NCI-H510A (cell line): ENCODE data around the gene C11orf16.
"Not testable (repeated sequence)": the region's sequence is repeated elsewhere in the genome, so short reads cannot be mapped to it uniquely, and the experiment has no call there.

Source experiments
- DNase-seq: peaks from one replicate; lab custom pipeline; 2025; lab: John Stamatoyannopoulos, UW

Gene C11orf16

DNA sequence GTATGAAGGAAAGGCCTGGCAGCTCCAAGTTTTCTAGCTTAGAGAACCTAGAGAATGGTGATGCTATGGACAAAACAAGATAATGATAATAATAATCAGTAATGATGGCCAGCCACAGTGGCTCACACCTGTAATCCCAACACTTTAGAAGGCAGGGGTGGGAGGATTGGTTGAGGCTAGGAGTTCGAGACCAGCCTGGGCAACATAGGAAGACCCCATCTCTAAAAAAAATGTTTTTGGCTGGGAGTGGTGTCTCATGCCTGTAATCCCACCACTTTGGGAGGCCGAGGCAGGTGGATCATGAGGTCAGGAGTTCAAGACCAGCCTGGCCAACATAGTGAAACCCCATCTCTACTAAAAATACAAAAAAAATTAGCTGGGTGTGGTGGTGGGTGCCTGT is 3.0 kb upstream of the C11orf16 start:
- not testable (repeated sequence) for DNase-seq

DNA sequence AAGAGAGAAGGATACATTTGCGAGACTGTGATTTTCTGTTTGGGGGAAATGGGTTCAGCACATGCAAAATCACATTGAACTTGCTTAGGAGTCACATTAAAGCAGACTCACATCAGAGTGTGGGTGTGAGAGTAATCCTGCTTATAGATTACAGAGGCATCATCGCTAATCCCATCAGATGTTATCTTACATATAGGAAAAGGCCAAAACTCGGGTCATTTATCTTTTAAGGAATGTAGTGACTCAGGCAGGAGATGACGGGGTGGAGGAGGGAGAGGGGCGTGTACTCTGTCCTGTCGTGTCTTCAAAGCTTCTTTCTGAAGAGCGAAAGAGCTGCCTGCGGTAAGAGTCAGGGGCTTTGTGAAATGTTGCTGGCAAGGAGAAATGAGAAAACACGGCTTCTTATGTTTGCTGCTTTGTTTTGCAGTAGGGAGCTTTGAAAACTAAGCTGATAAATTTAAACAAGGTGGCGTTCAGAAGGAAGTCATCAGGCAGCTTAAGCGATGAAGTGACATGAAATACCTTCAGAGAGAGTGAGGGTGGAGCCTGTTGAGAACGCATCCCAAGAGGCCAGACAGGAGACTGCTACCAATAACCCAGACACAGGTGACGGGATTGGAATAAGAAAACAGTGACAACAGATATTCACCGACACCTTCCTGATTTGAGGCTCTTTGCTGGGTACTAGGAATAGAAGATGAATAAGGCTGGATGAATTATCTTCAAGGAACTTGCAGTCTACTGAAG is 2.2 kb upstream of the C11orf16 start:
- DNase-seq: no peak

DNA sequence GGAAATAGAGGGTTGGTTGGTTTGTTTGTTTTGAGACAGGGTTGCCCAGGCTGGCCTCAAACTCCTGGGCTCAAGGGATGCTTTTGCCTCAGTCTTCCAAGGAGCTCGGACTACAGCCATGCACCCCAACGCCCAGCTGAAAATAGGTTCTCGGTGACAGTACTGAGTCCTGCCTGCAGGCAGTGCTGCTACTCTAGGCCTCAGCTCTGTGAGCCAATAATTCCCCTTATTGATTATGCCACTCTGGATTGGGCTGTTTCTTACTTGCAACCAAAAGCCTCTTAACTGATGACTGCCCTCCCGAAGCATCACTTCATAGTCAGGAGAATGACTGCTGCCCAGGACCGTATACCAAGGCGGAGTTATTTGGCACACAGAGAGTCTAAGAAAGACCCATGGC is 1.2 kb upstream of the C11orf16 start:
- no peak for DNase-seq

DNA sequence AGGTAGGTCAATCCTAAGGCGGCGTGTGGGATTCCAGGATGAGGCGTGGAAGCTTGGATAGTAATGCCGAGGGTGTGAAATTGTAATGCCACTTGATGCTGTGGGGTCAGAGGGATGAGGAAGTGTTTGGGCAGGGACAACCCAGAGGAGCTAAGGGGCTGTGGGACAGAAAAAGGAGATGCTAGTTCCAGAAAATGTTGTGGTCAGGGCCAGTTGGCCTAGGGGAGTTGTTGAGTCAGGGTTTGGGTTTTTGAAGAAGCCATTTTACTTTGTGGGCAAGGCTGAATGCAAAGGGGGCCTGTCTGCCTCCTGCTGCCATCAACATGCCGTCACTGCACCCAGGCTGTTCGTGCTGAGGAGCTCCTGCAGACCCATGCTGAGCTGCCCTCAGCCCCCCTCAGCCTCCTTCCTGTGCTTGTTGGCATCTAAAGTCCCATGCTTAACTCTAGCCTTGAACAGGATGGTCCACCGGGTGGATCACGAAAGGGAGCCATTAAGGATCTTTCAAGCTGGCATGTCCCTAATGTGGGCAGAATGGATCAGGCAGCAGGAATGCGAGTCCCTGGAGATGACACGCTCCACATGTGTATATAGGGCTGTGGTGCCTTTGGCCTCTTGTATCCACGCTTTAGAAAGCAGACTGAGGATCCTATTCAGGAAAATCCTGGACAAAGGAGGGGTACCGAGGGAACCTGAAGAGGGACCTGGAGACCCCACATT is 2.1 kb downstream of the C11orf16 start:
- no peak for DNase-seq

DNA sequence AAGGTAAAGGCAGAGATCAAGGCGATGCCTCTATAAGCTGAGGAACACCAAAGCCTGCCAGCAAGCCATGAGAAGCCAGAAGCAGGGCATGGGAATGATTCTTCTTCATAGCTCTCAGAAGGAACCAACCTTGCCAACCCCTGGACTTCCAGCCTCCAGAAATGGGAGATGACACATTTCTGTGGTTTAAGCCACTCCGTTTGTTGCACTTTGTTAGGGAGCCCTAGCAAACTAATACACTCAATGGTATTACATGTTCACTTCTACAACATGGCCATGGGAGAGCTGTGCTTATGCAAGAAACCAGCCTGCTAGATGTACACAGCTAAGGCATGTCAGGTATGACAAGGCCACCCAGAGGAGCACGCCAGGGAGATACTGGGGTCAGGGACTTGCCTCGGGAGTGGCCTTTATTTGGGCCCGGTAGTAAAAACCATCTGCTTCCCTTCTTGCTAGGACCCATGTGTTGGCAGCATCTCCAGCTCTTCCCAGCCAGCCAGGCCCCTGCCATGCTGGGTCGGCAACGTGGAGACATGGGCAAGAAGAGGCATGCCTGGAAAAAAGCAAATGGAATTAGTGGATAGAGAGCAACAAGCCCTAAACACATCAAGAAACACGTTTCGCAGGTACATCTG is 3.6 kb downstream of the C11orf16 start:
- no peak for DNase-seq

DNA sequence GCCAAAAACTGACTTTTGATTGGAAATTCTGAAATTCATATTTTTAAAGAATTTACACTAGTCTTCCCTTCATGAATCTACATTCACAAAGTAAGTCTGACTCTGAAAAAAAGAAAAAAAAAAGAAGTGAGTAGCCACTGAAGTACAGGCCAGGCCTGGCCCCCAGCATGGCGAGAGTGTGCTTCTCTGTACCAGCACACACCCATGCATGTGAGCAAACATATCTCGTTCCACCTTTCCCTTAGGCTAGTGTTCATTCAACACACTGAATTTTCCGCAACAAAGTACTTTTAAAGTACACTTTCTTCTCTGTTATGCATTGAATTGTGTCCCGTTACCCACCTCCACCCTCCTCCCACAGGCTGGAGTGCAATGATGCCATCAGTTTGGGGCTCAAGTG is 4.5 kb downstream of the C11orf16 start:
- DNase-seq: no peak

DNA sequence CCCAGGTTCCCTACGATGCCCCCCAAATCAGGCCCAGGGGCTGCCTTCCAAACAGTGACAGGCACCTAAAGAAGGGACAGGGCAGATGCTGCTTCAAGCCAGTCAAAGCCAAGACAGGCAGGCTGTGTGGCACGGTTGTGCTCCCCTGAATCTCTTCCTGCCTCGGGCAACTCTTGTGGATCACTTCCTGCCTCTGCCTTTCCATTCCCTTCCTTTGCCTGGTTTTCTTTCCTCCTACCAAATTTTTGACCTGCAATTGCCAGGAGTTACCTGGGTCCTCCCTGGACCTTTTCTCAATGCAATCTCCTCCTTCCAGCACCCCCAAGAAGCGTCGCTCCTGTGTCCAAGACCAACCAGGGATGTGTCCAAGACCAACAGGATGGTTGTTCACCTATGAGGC is 5.5 kb downstream of the C11orf16 start:
- DNase-seq: no peak

DNA sequence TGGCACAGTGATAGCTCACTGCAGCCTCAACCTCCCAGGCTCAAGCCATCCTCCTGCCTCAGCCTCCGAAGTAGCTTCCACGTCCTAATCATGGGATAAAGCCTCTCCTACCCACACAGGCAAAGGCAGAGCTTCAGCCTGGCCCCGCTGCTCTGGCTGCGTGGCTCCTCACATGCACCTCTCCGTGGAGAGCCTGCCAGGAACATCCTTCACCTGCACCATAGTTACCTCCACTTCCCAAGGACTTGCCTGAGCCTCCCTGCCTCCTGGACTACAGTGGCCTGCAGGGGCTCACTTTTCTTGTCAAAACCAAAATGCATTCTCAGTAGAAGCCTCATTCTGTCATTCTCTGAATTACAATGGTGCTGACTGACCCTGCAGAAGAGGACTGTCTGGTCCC is 6.5 kb downstream of the C11orf16 start:
- no peak for DNase-seq

DNA sequence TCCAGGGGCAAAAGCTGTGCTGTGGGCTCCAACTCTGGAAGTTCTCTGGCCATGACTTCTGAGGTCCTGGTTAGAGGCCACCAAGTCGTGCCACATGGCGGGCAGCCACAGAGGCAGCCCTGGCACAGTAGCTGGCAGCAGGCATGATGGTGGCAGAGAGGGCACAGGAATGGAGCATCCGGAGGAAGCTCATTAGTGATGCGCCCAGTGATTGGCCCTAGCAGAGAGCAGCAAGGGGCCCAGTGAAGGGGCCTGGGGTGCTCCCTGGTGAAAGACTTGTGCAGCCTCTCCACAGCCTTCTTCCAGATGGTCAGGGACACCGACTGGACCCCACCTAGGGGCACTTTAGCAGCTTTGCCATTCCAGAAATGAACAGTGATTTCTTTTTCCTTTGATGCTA is 7.0 kb downstream of the C11orf16 start:
- DNase-seq: no peak

DNA sequence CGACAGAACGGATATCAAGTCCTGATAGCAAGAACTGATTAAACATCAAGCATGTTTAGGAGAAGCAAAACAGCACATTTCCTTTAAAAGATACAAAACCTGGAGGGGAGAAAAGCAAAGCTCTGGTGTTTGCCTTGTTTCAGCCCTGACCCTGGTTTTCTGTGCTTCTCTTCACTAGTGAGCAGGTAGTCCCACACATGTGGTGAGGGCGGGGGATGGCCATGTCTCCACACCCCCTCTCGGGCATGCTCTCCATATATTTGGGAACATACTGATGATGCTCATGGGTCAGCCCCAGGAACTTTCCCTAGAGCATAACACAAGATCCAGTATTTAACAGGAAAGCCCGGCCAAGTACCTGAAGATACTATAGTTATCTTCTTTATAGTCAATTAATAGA is 10.1 kb downstream of the C11orf16 start:
- DNase-seq: no peak

DNA sequence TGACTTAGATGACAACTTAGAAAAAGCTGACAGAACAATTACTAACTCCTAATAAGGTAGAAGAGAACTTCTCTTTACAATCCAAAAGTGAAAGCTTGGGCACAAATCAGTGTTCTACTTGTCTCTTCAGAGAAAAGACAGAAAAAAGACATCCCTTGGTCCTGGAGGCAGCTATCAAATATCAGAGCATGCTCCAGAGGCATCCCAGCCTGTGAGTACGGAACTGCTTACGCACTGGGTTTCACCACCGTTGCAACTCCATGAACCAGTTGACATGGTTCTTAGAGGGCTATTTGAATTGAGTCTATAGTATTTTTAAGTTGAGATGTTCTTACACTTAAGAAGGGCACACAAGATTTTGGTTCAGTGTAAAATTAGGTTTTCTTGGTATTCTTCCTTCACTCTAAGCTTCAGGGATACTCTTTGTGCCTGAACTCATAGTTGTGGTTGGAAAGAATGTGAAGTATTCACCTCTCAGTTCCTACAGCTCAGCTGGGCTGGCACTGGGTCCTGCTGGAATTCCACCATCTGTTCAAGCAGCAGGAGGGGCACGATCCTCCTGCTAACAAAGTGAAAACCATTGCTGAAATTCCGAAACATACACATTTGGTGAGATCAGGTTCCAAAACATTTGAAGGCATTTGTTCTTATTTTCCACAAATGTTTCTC is 15.5 kb downstream of the C11orf16 start:
- DNase-seq: no peak

DNA sequence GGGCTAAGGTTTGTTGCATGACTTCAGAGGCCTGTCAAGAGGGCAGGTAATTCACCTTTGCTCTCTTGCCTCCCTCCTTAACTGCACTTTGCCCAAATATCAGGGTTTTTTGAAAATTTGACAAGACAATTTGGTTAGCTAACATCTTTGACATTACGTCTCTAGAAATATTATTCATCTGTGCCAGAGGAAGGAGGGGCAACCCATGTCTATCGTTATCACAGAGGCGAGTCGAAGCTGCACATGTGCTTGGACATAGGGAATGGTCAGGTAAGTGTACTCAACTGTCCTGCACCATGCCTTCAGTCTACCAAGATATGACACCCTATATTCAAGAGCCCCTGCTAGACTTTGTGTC is 18.1 kb downstream of the C11orf16 start:
- no peak for DNase-seq

DNA sequence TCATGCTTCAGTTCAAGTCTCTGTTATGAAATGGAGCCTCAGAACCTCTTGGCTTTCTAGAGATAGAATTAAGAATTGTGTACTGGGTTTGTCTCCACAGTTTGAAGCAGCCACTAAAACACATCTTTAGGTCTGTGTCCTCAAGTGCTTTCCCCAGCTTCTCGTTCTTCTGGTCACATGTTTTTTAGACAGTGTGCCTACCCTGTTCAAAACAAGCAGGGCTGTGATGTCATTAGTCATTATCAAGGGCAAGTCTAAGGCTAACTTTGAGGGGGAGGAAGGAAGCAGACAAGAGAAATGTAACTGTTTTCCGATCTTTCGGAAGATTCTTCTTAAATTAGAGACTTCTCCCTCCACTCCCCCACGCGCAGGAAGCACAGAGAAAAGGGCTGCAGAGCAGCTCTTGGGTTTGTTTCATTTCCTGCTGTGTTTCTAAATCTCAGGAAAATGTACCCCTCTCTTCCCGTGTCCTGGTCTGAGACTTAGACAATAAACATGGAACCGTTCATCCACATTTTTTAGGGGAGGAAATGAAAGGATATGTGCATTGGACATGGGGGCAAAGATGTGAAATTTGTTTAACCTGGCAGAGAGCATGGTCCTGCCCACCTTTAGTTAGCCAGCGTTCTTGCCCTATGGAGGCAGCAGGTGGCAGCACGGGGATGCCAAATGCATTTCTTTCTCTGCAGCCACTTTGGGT is 18.6 kb downstream of the C11orf16 start:
- no peak for DNase-seq

DNA sequence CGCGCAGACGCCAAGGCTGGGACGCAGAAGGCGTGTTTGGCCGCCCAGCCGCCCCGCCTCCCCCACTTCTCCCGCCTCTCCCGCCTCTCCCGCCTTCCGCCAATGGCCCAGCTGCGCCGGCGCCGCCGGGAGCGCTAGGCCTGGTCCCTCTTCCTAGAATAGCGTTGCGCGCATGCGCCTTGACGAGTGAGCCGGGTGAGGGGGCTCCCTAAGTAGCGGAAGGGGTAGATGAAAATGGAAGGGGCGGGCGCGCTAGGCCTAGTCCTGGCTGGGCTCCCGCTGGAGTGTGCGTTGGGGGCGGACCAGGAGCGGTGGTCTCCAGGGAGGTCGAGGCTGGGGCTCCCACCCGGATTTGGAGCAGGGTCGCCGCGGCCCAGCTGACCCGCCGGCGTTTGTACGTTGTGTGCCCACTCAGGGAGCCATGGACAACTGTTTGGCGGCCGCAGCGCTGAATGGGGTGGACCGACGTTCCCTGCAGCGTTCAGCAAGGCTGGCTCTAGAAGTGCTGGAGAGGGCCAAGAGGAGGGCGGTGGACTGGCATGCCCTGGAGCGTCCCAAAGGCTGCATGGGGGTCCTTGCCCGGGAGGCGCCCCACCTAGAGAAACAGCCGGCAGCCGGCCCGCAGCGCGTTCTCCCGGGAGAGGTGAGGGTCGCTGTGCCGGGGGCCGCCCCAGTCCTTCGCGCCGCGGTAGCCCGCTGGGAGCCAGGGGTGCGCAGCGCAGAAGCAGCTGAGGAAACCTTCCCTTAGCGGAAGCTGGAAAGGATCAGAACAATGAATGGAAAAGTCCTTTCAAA is 21.5 kb downstream of the C11orf16 start, which contains the start of gene AKIP1:
Gene AKIP1, plus strand, starts transcription at position 161 of the 795 bp plus-strand sequence. Its CDS starts 261 bp downstream, at position 422.
- DNase-seq: peak; percentile 84

DNA sequence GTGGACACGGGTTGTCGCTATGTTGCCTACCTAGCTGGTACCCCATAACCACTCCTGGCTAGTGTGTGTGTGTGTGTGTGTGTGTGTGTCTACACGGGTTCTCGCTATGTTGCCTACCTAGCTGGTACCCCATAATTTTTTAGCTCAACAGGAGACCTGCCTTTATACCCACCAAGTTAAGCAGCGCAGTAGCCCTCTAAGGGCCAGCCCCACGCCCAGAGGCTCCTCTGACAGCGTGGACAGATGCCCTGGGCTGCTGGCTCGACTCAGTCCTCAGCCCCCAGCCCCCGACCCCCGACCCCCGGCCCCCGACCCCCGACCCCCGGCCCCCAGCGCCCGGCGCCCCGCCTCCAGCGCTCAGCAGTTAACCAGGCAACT is 22.1 kb downstream of the C11orf16 start:
- DNase-seq: no peak

DNA sequence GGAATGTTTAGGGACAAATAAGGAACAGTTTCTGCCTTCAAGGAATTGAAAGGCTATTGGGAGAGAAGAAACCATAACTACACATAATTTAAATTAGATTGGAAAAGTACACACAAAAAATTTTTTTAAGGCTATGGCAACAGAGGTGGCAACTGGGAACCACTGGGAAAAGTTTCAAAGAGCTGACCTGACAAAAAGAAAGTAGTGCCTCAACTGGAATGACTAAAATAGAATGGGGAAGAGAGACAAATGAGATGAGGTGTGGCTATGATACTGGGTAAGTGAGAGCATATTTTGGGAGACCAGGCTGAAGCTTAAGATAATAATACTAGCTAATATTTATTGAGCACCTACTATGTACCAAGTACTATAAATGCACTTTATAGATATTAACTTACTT is 24.6 kb downstream of the C11orf16 start:
- no peak for DNase-seq

DNA sequence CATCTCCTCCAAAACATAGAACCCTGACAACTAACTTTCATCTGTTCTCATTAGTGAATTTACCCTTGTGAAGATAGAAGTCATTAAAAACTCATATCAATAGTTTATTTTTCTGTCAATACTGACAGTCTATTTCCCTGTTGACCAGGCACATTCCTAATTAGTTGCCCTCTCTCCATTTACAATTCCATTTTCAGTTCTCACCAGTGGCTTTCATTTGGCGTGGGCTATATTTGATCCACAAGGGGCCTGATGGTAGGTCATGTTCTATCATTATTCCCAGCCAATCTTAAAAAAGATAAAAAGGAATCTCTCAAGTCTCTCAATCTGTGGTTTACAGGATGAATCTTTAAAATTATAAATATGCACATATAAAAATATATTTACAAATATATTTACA is 25.6 kb downstream of the C11orf16 start:
- DNase-seq: no peak

DNA sequence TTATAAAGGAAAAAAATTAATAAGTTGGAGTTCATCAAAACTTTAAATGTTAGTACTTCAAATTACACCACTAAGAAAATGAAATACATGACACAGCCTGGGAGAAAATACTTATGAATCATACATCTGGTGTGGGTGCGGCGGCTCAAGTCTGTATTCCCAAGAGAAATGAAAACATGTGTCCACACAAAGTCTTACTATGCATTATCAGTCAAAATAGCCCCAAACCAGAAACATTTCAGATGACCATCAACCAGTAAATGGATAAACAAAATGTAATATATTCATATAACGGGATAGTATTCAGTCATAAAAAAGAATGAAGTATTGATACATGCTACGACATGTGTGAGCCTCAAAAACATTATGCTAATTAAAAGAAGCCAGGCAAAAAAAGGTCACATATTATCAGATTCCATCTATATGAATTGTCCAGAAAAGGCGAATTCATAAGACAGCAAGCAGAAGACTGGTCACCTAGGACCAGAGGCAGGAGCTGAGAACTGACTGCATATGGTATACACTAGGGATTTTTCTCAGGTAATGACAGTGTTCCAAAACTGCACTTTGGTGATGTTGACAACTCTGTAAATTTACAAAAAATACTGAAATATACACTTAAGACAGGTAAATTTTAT is 27.1 kb downstream of the C11orf16 start:
- no peak for DNase-seq

DNA sequence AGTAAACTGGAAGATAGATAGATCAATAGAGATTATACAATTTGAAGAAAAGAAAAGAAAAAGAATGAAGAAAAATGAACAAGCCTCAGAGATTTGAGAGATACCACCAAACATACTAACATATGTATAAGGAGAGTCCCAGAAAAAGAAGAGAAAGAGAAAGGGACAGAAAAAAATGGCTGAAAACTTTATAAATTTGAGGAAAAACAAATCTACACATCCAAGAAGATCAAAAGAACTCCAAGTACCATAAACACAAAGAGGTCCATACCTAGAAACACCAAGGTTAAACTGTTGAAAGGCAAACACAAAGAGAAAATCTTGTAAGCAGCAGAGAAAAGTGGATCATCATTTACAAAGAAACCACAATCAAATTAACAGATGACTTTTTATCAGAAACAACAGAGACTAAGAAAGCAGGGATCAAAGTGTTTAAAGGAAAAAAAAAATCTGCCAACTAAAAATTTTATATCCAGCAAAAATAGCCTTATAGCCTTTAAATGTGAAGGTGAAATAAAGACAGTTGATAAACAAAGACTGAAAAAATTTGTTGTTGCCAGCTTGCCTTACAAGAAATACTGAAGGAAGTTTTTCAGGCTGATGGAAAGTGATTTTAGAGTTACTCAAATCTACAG is 33.5 kb downstream of the C11orf16 start:
- DNase-seq: no peak

DNA sequence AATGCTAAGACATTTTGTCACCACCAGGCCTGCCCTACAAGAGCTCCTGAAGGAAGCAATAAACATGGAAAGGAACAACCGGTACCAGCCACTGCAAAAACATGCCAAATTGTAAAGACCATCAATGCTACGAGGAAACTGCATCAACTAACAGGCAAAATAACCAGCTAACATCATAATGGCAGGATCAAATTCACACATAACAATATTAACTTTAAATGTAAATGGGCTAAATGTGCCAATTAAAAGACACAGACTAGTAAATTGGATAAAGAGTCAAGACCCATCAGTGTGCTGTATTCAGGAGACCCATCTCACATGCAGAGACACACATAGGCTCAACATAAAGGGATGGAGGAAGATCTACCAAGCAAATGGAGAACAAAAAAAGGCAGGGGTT is 41.6 kb downstream of the C11orf16 start:
- not testable (repeated sequence) for DNase-seq
